ENCODE measurements around the gene BLCAP.

DNA sequence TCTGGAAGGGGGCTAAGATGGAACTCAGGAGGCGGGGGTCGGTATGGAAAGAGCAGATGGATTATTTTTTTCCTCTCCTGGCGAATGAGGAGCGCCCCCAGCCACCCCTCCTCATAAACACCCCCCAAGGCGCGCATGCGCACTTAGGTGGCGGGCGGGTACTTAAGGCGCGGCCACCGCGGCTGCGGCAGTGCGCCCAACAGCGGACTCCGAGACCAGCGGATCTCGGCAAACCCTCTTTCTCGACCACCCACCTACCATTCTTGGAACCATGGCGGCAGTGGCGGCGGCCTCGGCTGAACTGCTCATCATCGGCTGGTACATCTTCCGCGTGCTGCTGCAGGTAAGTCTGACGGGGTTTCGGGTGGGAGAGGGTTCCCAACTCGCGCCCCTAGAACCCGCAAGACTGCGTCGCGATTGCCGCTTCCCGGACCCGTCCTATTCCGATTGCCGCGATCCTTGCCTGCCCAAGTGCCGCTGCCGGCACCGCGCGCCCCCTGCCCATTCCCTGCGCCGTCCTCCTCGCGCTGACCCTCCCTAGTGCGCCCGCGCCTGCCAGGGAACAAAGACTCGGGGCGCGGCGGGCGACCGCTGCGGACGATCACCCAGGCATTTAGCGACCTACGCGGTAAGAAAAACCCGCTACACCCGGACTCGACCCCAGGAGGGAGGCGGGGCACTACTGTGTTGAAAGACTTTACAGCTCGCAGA is 6.5 kb downstream of the BLCAP start, which contains the start of gene NNAT:
- TF ChIP-seq POLR2A (IDR thresholded peaks at IDR 0.05): no peak
- TF ChIP-seq, protein P1, sequence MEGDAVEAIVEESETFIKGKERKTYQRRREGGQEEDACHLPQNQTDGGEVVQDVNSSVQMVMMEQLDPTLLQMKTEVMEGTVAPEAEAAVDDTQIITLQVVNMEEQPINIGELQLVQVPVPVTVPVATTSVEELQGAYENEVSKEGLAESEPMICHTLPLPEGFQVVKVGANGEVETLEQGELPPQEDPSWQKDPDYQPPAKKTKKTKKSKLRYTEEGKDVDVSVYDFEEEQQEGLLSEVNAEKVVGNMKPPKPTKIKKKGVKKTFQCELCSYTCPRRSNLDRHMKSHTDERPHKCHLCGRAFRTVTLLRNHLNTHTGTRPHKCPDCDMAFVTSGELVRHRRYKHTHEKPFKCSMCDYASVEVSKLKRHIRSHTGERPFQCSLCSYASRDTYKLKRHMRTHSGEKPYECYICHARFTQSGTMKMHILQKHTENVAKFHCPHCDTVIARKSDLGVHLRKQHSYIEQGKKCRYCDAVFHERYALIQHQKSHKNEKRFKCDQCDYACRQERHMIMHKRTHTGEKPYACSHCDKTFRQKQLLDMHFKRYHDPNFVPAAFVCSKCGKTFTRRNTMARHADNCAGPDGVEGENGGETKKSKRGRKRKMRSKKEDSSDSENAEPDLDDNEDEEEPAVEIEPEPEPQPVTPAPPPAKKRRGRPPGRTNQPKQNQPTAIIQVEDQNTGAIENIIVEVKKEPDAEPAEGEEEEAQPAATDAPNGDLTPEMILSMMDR (IDR thresholded peaks at IDR 0.05): no peak
- TF ChIP-seq POLR2AphosphoS5 (IDR thresholded peaks at IDR 0.05): no peak

All from breast epithelium (tissue), 3 donors.